HepG2 (cell line): ENCODE results near the gene GP9. TPM values are rescaled to one million over a fixed set of nuclear protein-coding genes. Genes with fewer than 3 reads are reported as not detected.

ENCODE experiments used
- ATF7 ChIP-seq, 2 experiments: fragments of 450-650 bp in 1 of 2; sonication (generic) in 1 of 2; formaldehyde crosslinking in 1 of 2; IDR thresholded peaks; 2 replicates each; pipeline versions ENCODE4 v1.4.0 to v1.6.1; 2016 to 2020; ENCODE audit warnings: antibody characterized with exemption in 1 of 2, mild to moderate bottlenecking in 1 of 2, missing genetic modification reagents in 1 of 2
- CBX2 ChIP-seq, 2 experiments: fragments of 200-600 bp in 1 of 2; sonication (generic); formaldehyde crosslinking in 1 of 2; IDR thresholded peaks; 2 replicates each; pipeline versions ENCODE4 v1.7.0 to v1.8.1; 2018 to 2022; ENCODE audit warnings: low read depth in 2 of 2, low read length in 1 of 2, mild to moderate bottlenecking in 1 of 2, missing genetic modification reagents in 1 of 2
- ELK4 ChIP-seq: sonication (generic); formaldehyde crosslinking; IDR thresholded peaks from 2 replicates; pipeline ENCODE4 v1.9.0; 2021; ENCODE audit warnings: missing genetic modification reagents, borderline replicate concordance
- HOXD1 ChIP-seq: sonication (generic); formaldehyde crosslinking; IDR thresholded peaks from 2 replicates; pipeline ENCODE4 v1.5.0; 2020; ENCODE audit warnings: missing genetic modification reagents
- KIAA2018 ChIP-seq: sonication (generic); formaldehyde crosslinking; IDR thresholded peaks from 2 replicates; pipeline ENCODE4 v1.5.0; 2020; ENCODE audit warnings: mild to moderate bottlenecking, missing genetic modification reagents, borderline replicate concordance
- ZFP36L2 ChIP-seq: sonication (generic); formaldehyde crosslinking; IDR thresholded peaks from 2 replicates; pipeline ENCODE4 v1.4.0; 2020; ENCODE audit warnings: missing genetic modification reagents
- ZNF44 ChIP-seq: sonication (generic); formaldehyde crosslinking; IDR thresholded peaks from 2 replicates; pipeline ENCODE4 v1.5.1; 2020; ENCODE audit warnings: mild to moderate bottlenecking, missing genetic modification reagents
- polyA plus RNA-seq, 8 experiments: library from polyadenylated mRNA; depleted of rRNA in 3 of 8; stranded (reverse) in 7 of 8; unstranded in 1 of 8; fragments of >200 nt; fragmentation: Illumina TruSeq in 4 of 8; extraction: Trizol in 4 of 8; gene quantifications; 2 replicates each; pipeline versions ENCODE4 v1.2.1 to v1.2.3, GENCODE V29; 2011 to 2016; ENCODE audit warnings: low read depth in 4 of 8, missing spikeins in 1 of 8, mixed read lengths in 1 of 8; ENCODE audit not compliant: insufficient read depth in 1 of 8
- total RNA-seq, 5 experiments: library from RNA; depleted of rRNA; stranded (reverse); fragments of >200 nt; fragmentation: Illumina TruSeq; extraction: Trizol; gene quantifications; 2 replicates each; pipeline ENCODE4 v1.2.3, GENCODE V29; 2016; ENCODE audit warnings: low read depth in 1 of 5

GP9 gene
- total and polyA plus RNA-seq, 2 of the 13 experiments (the other 11 are each of a cell fraction or from before 2014, with no cell fraction given), result not detected

GRCh38 chr3:129046732-129047552 is 13.6 kb upstream of the GP9 start (continued):
- TF ChIP-seq KIAA2018 (CRISPR knock-in tag), result no peak
- no peak for TF ChIP-seq HOXD1 (CRISPR knock-in tag)
- TF ChIP-seq ATF7 (IDR thresholded peaks at IDR 0.05), result no peak
- TF ChIP-seq ATF7 (CRISPR knock-in tag; IDR thresholded peaks at IDR 0.05), result no peak
- TF ChIP-seq ZFP36L2, result no peak
- no peak for TF ChIP-seq CBX2 (IDR thresholded peaks at IDR 0.05; ENCODE audit: low read depth, low read length)
- no peak for TF ChIP-seq CBX2 (CRISPR knock-in tag; IDR thresholded peaks at IDR 0.05; ENCODE audit: low read depth)
- TF ChIP-seq ELK4, result no peak
- TF ChIP-seq ZNF44, result no peak
- TF ChIP-seq, all 625 proteins: peak for 0
